ENCODE measurements around the gene PITPNC1.

PITPNC1 gene

GRCh38 chr17:67582673-67583081, 205.6 kb downstream of the PITPNC1 start:
- DNase-seq (ENCODE audit: low read depth): no peak
- H3K4me3 ChIP-seq (ENCODE audit: low read length): no peak overlapping the region

GRCh38 chr17:67585077-67585602, 208.1 kb downstream of the PITPNC1 start:
- TF ChIP-seq, protein P1, sequence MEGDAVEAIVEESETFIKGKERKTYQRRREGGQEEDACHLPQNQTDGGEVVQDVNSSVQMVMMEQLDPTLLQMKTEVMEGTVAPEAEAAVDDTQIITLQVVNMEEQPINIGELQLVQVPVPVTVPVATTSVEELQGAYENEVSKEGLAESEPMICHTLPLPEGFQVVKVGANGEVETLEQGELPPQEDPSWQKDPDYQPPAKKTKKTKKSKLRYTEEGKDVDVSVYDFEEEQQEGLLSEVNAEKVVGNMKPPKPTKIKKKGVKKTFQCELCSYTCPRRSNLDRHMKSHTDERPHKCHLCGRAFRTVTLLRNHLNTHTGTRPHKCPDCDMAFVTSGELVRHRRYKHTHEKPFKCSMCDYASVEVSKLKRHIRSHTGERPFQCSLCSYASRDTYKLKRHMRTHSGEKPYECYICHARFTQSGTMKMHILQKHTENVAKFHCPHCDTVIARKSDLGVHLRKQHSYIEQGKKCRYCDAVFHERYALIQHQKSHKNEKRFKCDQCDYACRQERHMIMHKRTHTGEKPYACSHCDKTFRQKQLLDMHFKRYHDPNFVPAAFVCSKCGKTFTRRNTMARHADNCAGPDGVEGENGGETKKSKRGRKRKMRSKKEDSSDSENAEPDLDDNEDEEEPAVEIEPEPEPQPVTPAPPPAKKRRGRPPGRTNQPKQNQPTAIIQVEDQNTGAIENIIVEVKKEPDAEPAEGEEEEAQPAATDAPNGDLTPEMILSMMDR (IDR thresholded peaks at IDR 0.05; ENCODE audit: insufficient read depth, low read depth, low read length, missing control alignments): no peak
- no peak overlapping the region for H3K4me3 ChIP-seq (ENCODE audit: low read length)
- DNase-seq (ENCODE audit: low read depth): peak; percentile 60

More at GRCh38 chr17:67582673-67583081, 205.6 kb downstream of the PITPNC1 start:
- TF ChIP-seq, protein P1 (IDR thresholded peaks at IDR 0.05; ENCODE audit: insufficient read depth, low read depth, low read length, missing control alignments): no peak

DNA sequence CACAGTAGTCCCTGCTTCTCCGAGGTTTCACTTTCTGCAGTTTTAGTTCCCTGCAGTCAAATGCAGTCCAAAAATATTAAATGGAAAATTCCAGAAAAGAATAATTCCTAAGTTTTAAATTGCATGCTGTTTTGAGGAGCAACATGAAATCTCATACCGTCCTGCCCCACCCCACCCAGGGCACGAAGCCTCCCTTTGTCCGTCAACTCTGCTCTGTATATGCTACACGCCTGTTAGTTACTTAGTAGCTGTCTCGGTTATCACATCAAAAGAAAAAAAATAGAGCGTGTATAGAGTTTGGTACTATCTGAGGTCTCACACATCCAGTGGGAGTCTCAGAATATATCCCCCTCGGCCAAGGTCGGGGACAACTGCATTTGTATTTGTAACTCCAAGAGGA, 211.2 kb downstream of the PITPNC1 start:
- no peak overlapping the region for H3K4me3 ChIP-seq (ENCODE audit: low read length)
- TF ChIP-seq, protein P1 (IDR thresholded peaks at IDR 0.05; ENCODE audit: insufficient read depth, low read depth, low read length, missing control alignments): no peak
- DNase-seq (ENCODE audit: low read depth): no peak

- TF ChIP-seq, protein P1 (IDR thresholded peaks at IDR 0.05; ENCODE audit: insufficient read depth, low read depth, low read length, missing control alignments): no peak
- no peak for DNase-seq (ENCODE audit: low read depth)
- H3K4me3 ChIP-seq (ENCODE audit: low read length): no peak overlapping the region
These were observed 217.2 kb downstream of the PITPNC1 start for GRCh38 chr17:67594115-67594880.

- TF ChIP-seq, protein P1 (IDR thresholded peaks at IDR 0.05; ENCODE audit: insufficient read depth, low read depth, low read length, missing control alignments): no peak
- no peak overlapping the region for H3K4me3 ChIP-seq (ENCODE audit: low read length)
- no peak for DNase-seq (ENCODE audit: low read depth)
These were observed 223.3 kb downstream of the PITPNC1 start for GRCh38 chr17:67600408-67600807.

- TF ChIP-seq, protein P1 (IDR thresholded peaks at IDR 0.05; ENCODE audit: insufficient read depth, low read depth, low read length, missing control alignments): no peak
- DNase-seq (ENCODE audit: low read depth): no peak
- H3K4me3 ChIP-seq (ENCODE audit: low read length): no peak overlapping the region
These were observed 224.8 kb downstream of the PITPNC1 start for GRCh38 chr17:67601897-67602296.
